C4-2B (cell line): ENCODE results near the gene ARFRP1.

Experiments used
- CTCF ChIP-seq: fragments of 450-650 bp; conservative IDR thresholded peaks from 2 replicates; pipeline ENCODE4 v1.5.1; 2017; ENCODE audit warnings: mild to moderate bottlenecking
- ZFX ChIP-seq: fragments of 450-650 bp; IDR thresholded peaks from 2 replicates; pipeline ENCODE4 v1.6.1; 2017

- TF ChIP-seq CTCF (no peak), ZFX (peak; percentile 86; the same call in 1 of the 2 replicates)
These were observed 49.6 kb downstream of the ARFRP1 start, which contains the start of gene RTEL1 for GRCh38 chr20:63657937-63658748.
